K562 (cell line): ENCODE measurements around the gene TULP4. TPM values are rescaled to one million over a fixed set of nuclear protein-coding genes. Genes with fewer than 3 reads are reported as not detected.

ENCODE experiments used
- ATAC-seq: fragments of 200-7000 bp; cut with Tn5 transposase; 3 replicates; pipeline ENCODE4 v1.9.1; 2020; ENCODE audit warnings: moderate library complexity
- BruUV-seq: library from RNA; stranded (reverse); fragments of 400-500 nt; replicated peaks from 2 replicates; lab custom pipeline; 2021; lab: Mats Ljungman, UMichigan
- CTCF ChIA-PET: fragments of 300-600 bp; formaldehyde crosslinking; extraction: SDS; loops from one replicate; lab custom pipeline; 2021; ENCODE audit warnings: low intra/inter-chr PET ratio; lab: Yijun Ruan, JAX
- POLR2A ChIA-PET: fragments of 300-600, 350-650 bp; sonication (Branson Sonifier 250); formaldehyde crosslinking; extraction: SDS; loops from one replicate; lab custom pipeline; 2021; ENCODE audit warnings: antibody characterized with exemption, inconsistent platforms; lab: Yijun Ruan, JAX
- DNase-seq, 4 experiments: peaks; one replicate each; pipeline versions ENCODE4 v3.0.0 to v3.0.0-alpha.2; 2011 to 2018; ENCODE audit warnings: low spot score in 3 of 4, mixed read lengths in 3 of 4; ENCODE audit errors: extremely low read depth in 1 of 4
- FAIRE-seq: peaks from 2 replicates; lab custom pipeline; 2011; peaks lifted over from hg19 to GRCh38; lab: Jason Lieb, UNC
- H2AFZ ChIP-seq: 2 replicates; pipeline ENCODE4 v1.6.0; 2011; ENCODE audit warnings: low read depth, low read length, control low read depth, inconsistent platforms
- H3K27ac ChIP-seq: fragments of 200-600 bp; 3 replicates; pipeline ENCODE4 v1.8.0; 2011; ENCODE audit warnings: low read depth, mild to moderate bottlenecking, control low read depth, inconsistent platforms, low read length, moderate library complexity, mixed read lengths; ENCODE audit errors: extremely low read depth
- H3K27me3 ChIP-seq, 2 experiments: fragments of 300-600 bp in 1 of 2; 2 replicates in 1 of 2; 3 replicates in 1 of 2; pipeline versions ENCODE4 v1.6.0 to v1.8.0; 2011; ENCODE audit warnings: inconsistent platforms in 2 of 2, low read length in 2 of 2, mild to moderate bottlenecking in 1 of 2, mixed read lengths in 1 of 2, moderate library complexity in 1 of 2; ENCODE audit not compliant: control insufficient read depth in 2 of 2, insufficient read depth in 2 of 2
- H3K36me3 ChIP-seq: fragments of 300-600 bp; 3 replicates; pipeline ENCODE4 v1.8.0; 2011; ENCODE audit warnings: mild to moderate bottlenecking, low read length, inconsistent platforms; ENCODE audit not compliant: control insufficient read depth, insufficient read depth
- H3K4me1 ChIP-seq, 2 experiments: fragments of 200-600 bp in 1 of 2; replicated peaks in 1 of 2; 2 replicates in 1 of 2; 3 replicates in 1 of 2; pipeline versions ENCODE4 v1.5.1 to v1.8.0; 2011; ENCODE audit warnings: inconsistent platforms in 2 of 2, low read length in 2 of 2, mild to moderate bottlenecking in 1 of 2, mixed read lengths in 1 of 2, moderate library complexity in 1 of 2; ENCODE audit not compliant: control insufficient read depth in 2 of 2, insufficient read depth in 2 of 2
- H3K4me2 ChIP-seq: 2 replicates; pipeline ENCODE4 v1.6.1; 2011; ENCODE audit warnings: low read length, control low read depth, inconsistent platforms, mixed read lengths; ENCODE audit not compliant: insufficient read depth
- H3K4me3 ChIP-seq: fragments of 200-600 bp; sonication (generic), shearing (Covaris generic); 2 replicates; pipeline ENCODE4 v1.5.1; 2016; ENCODE audit warnings: control low read depth, inconsistent platforms
- H3K79me2 ChIP-seq: fragments of 200-600 bp; 3 replicates; pipeline ENCODE4 v1.8.0; 2011; ENCODE audit warnings: low read length, inconsistent platforms; ENCODE audit not compliant: control insufficient read depth, insufficient read depth
- H3K9ac ChIP-seq, 2 experiments: 2 replicates each; pipeline versions ENCODE4 v1.6.0 to v1.6.1; 2011; ENCODE audit warnings: low read depth in 2 of 2, low read length in 2 of 2, control low read depth in 1 of 2, inconsistent platforms in 1 of 2, mild to moderate bottlenecking in 1 of 2, mixed read lengths in 1 of 2; ENCODE audit not compliant: insufficient read depth in 1 of 2
- H3K9me1 ChIP-seq: one replicate; pipeline ENCODE4 v1.6.0; 2011; ENCODE audit warnings: inconsistent platforms, mild to moderate bottlenecking, low read length, moderate library complexity; ENCODE audit not compliant: control insufficient read depth, insufficient read depth
- H3K9me3 ChIP-seq: replicated peaks from 2 replicates; pipeline ENCODE4 v1.5.1; 2011; ENCODE audit warnings: low read depth, low read length, inconsistent platforms; ENCODE audit not compliant: control insufficient read depth, insufficient read depth
- H4K20me1 ChIP-seq: replicated peaks from 2 replicates; pipeline ENCODE4 v1.6.1; 2011; ENCODE audit warnings: low read length, inconsistent platforms, mixed read lengths; ENCODE audit not compliant: control insufficient read depth, insufficient read depth
- CXXC5 ChIP-seq: fragments of 250-450 bp; sonication (Bioruptor Pico); IDR thresholded peaks from 2 replicates; pipeline ENCODE4 v1.8.0; 2022; ENCODE audit warnings: inconsistent platforms, mild to moderate bottlenecking, moderate library complexity
- ESRRA ChIP-seq: fragments of 450-650 bp; IDR thresholded peaks from 2 replicates; pipeline ENCODE4 v1.6.1; 2014; ENCODE audit warnings: low read depth, mild to moderate bottlenecking, moderate library complexity, borderline replicate concordance
- FOXK2 ChIP-seq, 2 experiments: fragments of 450-650 bp; IDR thresholded peaks in 1 of 2; conservative IDR thresholded peaks in 1 of 2; 2 replicates each; pipeline ENCODE4 v1.6.1; 2016; ENCODE audit warnings: low read depth in 2 of 2, mild to moderate bottlenecking in 1 of 2
- HINFP ChIP-seq: fragments of 450-650 bp; conservative IDR thresholded peaks from 2 replicates; pipeline ENCODE4 v1.6.1; 2016; ENCODE audit warnings: missing genetic modification characterization, low read depth, mild to moderate bottlenecking, control low read depth, missing compliant biosample characterization
- ZFP1 ChIP-seq: fragments of 450-650 bp; formaldehyde crosslinking; IDR thresholded peaks from 2 replicates; pipeline ENCODE4 v1.4.0; 2020; ENCODE audit warnings: mild to moderate bottlenecking, mixed read lengths
- WGBS: fragments of 100-300 bp; shearing (Covaris generic); methylation state at CpG from one replicate; pipeline ENCODE4 v1.1.6; 2016; ENCODE audit warnings: low coverage, mixed read lengths; ENCODE audit not compliant: insufficient coverage; ENCODE audit errors: missing lambda C conversion rate; 5-methylcytosine and 5-hydroxymethylcytosine counted together
- in situ Hi-C: fragments of 300-500 bp; cut with MboI; formaldehyde crosslinking; loops from 4 replicates; pipeline ENCODE4 v1.15.0; 2018; ENCODE audit warnings: inconsistent platforms, mixed read lengths
- intact Hi-C: fragments of 100-400 bp; cut with micrococcal nuclease; formaldehyde crosslinking; loops from 2 replicates; pipeline ENCODE4 v1.14.2; 2022
- polyA plus RNA-seq, 8 experiments: library from polyadenylated mRNA; depleted of rRNA in 4 of 8; stranded (reverse) in 5 of 8; unstranded in 3 of 8; fragments of >200 nt; fragmentation: Nextera tagmentation in 2 of 8; fragmentation: Illumina TruSeq in 1 of 8; extraction: Ambion mirVana in 2 of 8; extraction: Trizol in 1 of 8; gene quantifications; 2 replicates each; pipeline versions ENCODE4 v1.2.1 to v1.2.3, GENCODE V29; 2011 to 2014; ENCODE audit warnings: inconsistent platforms in 1 of 8, missing spikeins in 1 of 8
- total RNA-seq, 7 experiments: library from RNA; depleted of rRNA in 6 of 7; stranded (reverse); fragments of >200 nt in 6 of 7; fragmentation: Illumina TruSeq in 2 of 7; extraction: Trizol in 2 of 7; gene quantifications; 2 replicates each; pipeline versions ENCODE4 v1.2.1 to v1.2.3, GENCODE V29; 2011 to 2021; ENCODE audit warnings: low replicate concordance in 1 of 7
- TF ChIP-seq, protein P1 (sequence below): sonication (generic); formaldehyde crosslinking; IDR thresholded peaks from 2 replicates; pipeline ENCODE4 v1.8.1; 2023; ENCODE audit warnings: mild to moderate bottlenecking, missing genetic modification reagents

The TULP4 gene
- total and polyA plus RNA-seq, 9 of the 15 experiments (the other 6 are each of a cell fraction or from before 2014, with no cell fraction given) = 1.2 to 50.4 (median 11.0) TPM

GRCh38 chr6:158292016-158292415 lies 20.2 kb upstream of the TULP4 start:
- TF ChIP-seq, protein P1, sequence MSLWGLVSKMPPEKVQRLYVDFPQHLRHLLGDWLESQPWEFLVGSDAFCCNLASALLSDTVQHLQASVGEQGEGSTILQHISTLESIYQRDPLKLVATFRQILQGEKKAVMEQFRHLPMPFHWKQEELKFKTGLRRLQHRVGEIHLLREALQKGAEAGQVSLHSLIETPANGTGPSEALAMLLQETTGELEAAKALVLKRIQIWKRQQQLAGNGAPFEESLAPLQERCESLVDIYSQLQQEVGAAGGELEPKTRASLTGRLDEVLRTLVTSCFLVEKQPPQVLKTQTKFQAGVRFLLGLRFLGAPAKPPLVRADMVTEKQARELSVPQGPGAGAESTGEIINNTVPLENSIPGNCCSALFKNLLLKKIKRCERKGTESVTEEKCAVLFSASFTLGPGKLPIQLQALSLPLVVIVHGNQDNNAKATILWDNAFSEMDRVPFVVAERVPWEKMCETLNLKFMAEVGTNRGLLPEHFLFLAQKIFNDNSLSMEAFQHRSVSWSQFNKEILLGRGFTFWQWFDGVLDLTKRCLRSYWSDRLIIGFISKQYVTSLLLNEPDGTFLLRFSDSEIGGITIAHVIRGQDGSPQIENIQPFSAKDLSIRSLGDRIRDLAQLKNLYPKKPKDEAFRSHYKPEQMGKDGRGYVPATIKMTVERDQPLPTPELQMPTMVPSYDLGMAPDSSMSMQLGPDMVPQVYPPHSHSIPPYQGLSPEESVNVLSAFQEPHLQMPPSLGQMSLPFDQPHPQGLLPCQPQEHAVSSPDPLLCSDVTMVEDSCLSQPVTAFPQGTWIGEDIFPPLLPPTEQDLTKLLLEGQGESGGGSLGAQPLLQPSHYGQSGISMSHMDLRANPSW (CRISPR knock-in tag) = no peak
- TF ChIP-seq CXXC5 (CRISPR knock-in tag) = no peak
- Histone ChIP-seq H3K4me3 (no peak overlapping the region), H3K79me2 (no peaks in the 10 kb centered on the region; the same call in 2 of the 3 replicates), H3K4me1 (no peaks in the 10 kb centered on the region), H3K4me2 (no peak overlapping the region), H3K36me3 (peaks cover 6% of the 10 kb centered on the region; the same call in 1 of the 3 replicates), H4K20me1 (no peaks in the 10 kb centered on the region), H3K9ac (no peak overlapping the region), H3K27ac (no peak overlapping the region), H3K9me3 (peaks cover 3% of the 10 kb centered on the region), H3K9me1 (no peaks in the 10 kb centered on the region), H3K27me3 (no peaks in the 10 kb centered on the region), H2AFZ (no peak overlapping the region)
- intact Hi-C loops (no loop called here), in situ Hi-C loops (no loop called here)
- DNase-seq (no peak), FAIRE-seq (no peak), ATAC-seq (no peak)
- WGBS = 86% methylated on average over 3 of the region's 3 CpGs
- ChIA-PET POLR2A (no interaction called here), CTCF (no interaction called here)
- BruUV-seq = no TSS peak

GRCh38 chr6:158293122-158293521 lies 19.1 kb upstream of the TULP4 start:
- no peak for ATAC-seq
- H3K27me3 ChIP-seq = no peaks in the 10 kb centered on the region
- H4K20me1 ChIP-seq = no peaks in the 10 kb centered on the region
- H2AFZ ChIP-seq = no peak overlapping the region
- intact Hi-C loops (no loop called here), in situ Hi-C loops (no loop called here)
- H3K4me2 ChIP-seq = no peak overlapping the region
- BruUV-seq = no TSS peak
- H3K9ac ChIP-seq = no peak overlapping the region
- DNase-seq = no peak
- H3K4me3 ChIP-seq = no peak overlapping the region
- ChIA-PET CTCF (no interaction called here), POLR2A (interaction anchor here (0.6 to 0.8 kb wide), 2 partner anchors 49 to 211 kb away, joined by 3 to 4 read pairs; no protein-coding TSS in a partner anchor)
- peaks cover 6% of the 10 kb centered on the region; the same call in 1 of the 3 replicates for H3K36me3 ChIP-seq
- peaks cover 8% of the 10 kb centered on the region for H3K9me3 ChIP-seq
- no peaks in the 10 kb centered on the region for H3K4me1 ChIP-seq
- H3K79me2 ChIP-seq = no peaks in the 10 kb centered on the region
- H3K27ac ChIP-seq = no peak overlapping the region
- H3K9me1 ChIP-seq = no peaks in the 10 kb centered on the region
- WGBS = 100% methylated on average over 1 of the region's 1 CpG
- no peak for FAIRE-seq
- no peak for TF ChIP-seq HINFP (tag)
- TF ChIP-seq ESRRA = no peak
- no peak for TF ChIP-seq FOXK2 (conservative IDR thresholded peaks at IDR 0.05 in 1 of 2, IDR thresholded peaks at IDR 0.05 in 1 of 2; ENCODE audit: low read depth in 2 of 2)
- TF ChIP-seq ZFP1 (CRISPR knock-in tag) = no peak
